ENCODE data around the gene PCSK5. TPM values are rescaled to one million over a fixed set of nuclear protein-coding genes. Genes with fewer than 3 reads are reported as not detected.
"Not testable (repeated sequence)": the region's sequence is repeated elsewhere in the genome, so short reads cannot be mapped to it uniquely, and the experiment has no call there.

PCSK5 gene
- total RNA-seq, 5 donors from 2014 or later (not counting 1 experiment from before 2014, with no cell fraction given) = 9.1 to 24.1 (median 12.7) TPM

DNA sequence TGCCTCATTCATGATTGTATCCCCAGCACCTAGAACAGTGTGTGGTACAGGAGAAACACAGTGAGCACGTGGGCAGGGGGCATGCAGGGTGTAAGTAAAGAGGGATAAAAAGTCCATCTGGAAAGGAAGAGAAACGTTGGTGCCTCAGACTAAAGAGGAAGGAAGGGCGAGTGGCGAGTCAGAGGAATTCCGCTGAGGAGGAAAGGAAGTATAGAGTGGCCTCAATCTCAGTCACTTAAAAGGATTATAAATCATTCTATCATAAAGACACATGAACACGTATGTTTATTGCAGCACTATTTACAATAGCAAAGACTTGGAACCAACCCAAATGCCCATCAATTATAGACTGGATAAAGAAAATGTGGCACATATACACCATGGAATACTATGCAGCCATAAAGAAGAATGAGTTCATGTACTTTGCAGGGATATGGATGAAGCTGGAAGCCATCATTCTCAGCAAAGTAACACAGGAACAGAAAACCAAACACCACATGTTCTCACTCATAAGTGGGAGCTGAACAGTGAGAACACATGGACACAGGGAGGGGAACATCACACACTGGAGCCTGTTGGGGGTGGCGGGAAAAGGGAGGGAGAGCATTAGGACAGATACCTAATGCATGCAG is 10.5 kb downstream of the PCSK5 start:
- H3K4me3 Mint-ChIP-seq; H3K36me3 ChIP-seq (ENCODE audit: control insufficient read depth in 2 of 2, extremely low read depth in 1 of 2, insufficient read depth in 1 of 2, low read length in 1 of 2); H3K27me3 Mint-ChIP-seq; ATAC-seq (replicated peaks in 1 of 4); H3K4me1 ChIP-seq (ENCODE audit: control insufficient read depth in 1 of 2, extremely low read depth in 1 of 2, insufficient read depth in 2 of 2, low read length in 2 of 2); H3K4me3 ChIP-seq (ENCODE audit: control insufficient read depth in 1 of 2, extremely low read depth in 1 of 2, low read length in 1 of 2); H3K27me3 ChIP-seq (replicated peaks in 1 of 2; ENCODE audit: control insufficient read depth in 2 of 2, extremely low read depth in 1 of 2, insufficient read depth in 2 of 2, low read length in 1 of 2); H3K27ac ChIP-seq (ENCODE audit: low read length); H3K9me3 Mint-ChIP-seq; H3K27ac Mint-ChIP-seq; H3K9me3 ChIP-seq; POLR2A ChIA-PET; DNase-seq: not testable (repeated sequence)
- WGBS (ENCODE audit: insufficient coverage) = 25% methylated on average over 1 of the region's 7 CpGs
- peaks cover 13% of the 10 kb centered on the region for H3K36me3 Mint-ChIP-seq
- CTCF ChIA-PET = interaction anchor here in 1 of 2 donors (0.6 kb wide), 1 partner anchor 33 kb away, joined by 3 read pairs; no protein-coding TSS in a partner anchor
- peaks cover 27 to 60% (median 37%) of the 10 kb centered on the region in 3 donors for H3K4me1 Mint-ChIP-seq

GRCh38 chr9:75903785-75904360 is 13.4 kb downstream of the PCSK5 start:
- ChIA-PET CTCF (no interaction called here), POLR2A (interaction anchor here in 1 of 2 donors (0.6 kb wide), 1 partner anchor 35 kb away, joined by 3 read pairs; no protein-coding TSS in a partner anchor)
- Histone ChIP-seq H3K4me1 (ENCODE audit: control insufficient read depth in 1 of 2, extremely low read depth in 1 of 2, insufficient read depth in 2 of 2, low read length in 2 of 2) (peaks cover 0 to 6% of the 10 kb centered on the region in 2 experiments), H3K36me3 (ENCODE audit: control insufficient read depth in 2 of 2, extremely low read depth in 1 of 2, insufficient read depth in 1 of 2, low read length in 1 of 2) (no peaks in the 10 kb centered on the region), H3K27ac (ENCODE audit: low read length) (no peak overlapping the region), H3K27me3 (replicated peaks in 1 of 2; ENCODE audit: control insufficient read depth in 2 of 2, extremely low read depth in 1 of 2, insufficient read depth in 2 of 2, low read length in 1 of 2) (no peaks in the 10 kb centered on the region), H3K9me3 (no peaks in the 10 kb centered on the region), H3K4me3 (ENCODE audit: control insufficient read depth in 1 of 2, extremely low read depth in 1 of 2, low read length in 1 of 2) (no peak overlapping the region)
- Mint-ChIP-seq H3K36me3 (peaks cover 13% of the 10 kb centered on the region), H3K4me3 (no peak overlapping the region), H3K4me1 (peaks cover 32 to 58% (median 39%) of the 10 kb centered on the region in 3 donors), H3K27me3 (no peaks in the 10 kb centered on the region), H3K27ac (no peak overlapping the region), H3K9me3 (no peaks in the 10 kb centered on the region)
- DNase-seq (no peak), ATAC-seq (replicated peaks in 1 of 4) (no peak)
- 96% methylated on average over 3 of the region's 5 CpGs for WGBS (ENCODE audit: insufficient coverage)

GRCh38 chr9:75904364-75904763 is 13.9 kb downstream of the PCSK5 start:
- Mint-ChIP-seq H3K4me3 (no peak overlapping the region), H3K36me3 (peaks cover 13% of the 10 kb centered on the region), H3K27me3 (no peaks in the 10 kb centered on the region), H3K27ac (no peak overlapping the region), H3K9me3 (no peaks in the 10 kb centered on the region), H3K4me1 (peaks cover 32 to 55% (median 36%) of the 10 kb centered on the region in 3 donors)
- POLR2A ChIA-PET = no interaction called here
- ATAC-seq (replicated peaks in 1 of 4) = no peak
- Histone ChIP-seq H3K4me3 (ENCODE audit: control insufficient read depth in 1 of 2, extremely low read depth in 1 of 2, low read length in 1 of 2) (no peak overlapping the region), H3K27ac (ENCODE audit: low read length) (no peak overlapping the region), H3K9me3 (no peaks in the 10 kb centered on the region), H3K27me3 (replicated peaks in 1 of 2; ENCODE audit: control insufficient read depth in 2 of 2, extremely low read depth in 1 of 2, insufficient read depth in 2 of 2, low read length in 1 of 2) (no peaks in the 10 kb centered on the region), H3K4me1 (ENCODE audit: control insufficient read depth in 1 of 2, extremely low read depth in 1 of 2, insufficient read depth in 2 of 2, low read length in 2 of 2) (peaks cover 0 to 6% of the 10 kb centered on the region in 2 experiments), H3K36me3 (ENCODE audit: control insufficient read depth in 2 of 2, extremely low read depth in 1 of 2, insufficient read depth in 1 of 2, low read length in 1 of 2) (no peaks in the 10 kb centered on the region)
- no peak for DNase-seq
- CTCF ChIA-PET = no interaction called here

DNA sequence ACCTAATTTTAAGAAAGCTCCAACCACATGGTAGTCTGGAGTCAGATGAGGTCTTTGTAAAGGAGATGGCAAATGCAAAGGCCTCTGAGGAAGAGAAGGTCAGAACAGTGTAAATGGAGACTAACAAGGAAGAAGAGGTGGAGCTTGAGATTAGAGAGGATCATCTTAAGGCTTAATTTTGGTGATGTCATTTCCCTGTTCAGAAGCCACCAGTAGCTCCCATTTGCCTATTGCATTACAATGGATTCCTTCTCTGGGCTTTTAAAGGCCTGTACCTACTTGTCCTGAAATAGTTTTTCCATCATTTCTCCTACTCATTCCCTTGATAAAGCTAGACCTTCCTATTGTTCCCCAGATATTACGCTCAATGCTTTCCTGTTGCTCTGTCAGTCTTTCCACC is 16.1 kb downstream of the PCSK5 start:
- POLR2A ChIA-PET = no interaction called here
- no peak overlapping the region for H3K4me3 Mint-ChIP-seq
- CTCF ChIA-PET = interaction anchor here in 1 of 2 donors (0.5 kb wide), 1 partner anchor 10 kb away, joined by 4 read pairs; no protein-coding TSS in a partner anchor

DNA sequence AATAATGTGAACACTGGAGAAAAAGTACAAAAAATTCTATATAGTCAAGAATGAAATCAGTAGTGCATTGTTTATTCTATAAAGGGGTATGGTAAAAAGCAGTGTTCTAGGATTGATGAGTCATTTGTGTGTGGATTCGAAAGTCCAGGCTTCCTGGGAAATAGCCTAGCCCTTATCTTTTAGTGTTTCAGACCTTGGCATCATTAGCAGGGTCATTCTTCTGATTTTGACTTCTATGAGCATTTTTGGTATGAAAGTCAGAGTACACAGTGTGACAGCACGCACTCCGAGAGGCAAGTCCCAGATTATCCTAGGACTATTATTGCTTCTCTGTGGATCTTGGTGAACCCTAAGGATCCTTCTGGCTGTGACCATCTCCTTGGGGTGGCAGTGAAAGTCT is 16.9 kb downstream of the PCSK5 start:
- Histone ChIP-seq H3K4me3 (ENCODE audit: control insufficient read depth in 1 of 2, extremely low read depth in 1 of 2, low read length in 1 of 2) (no peak overlapping the region), H3K9me3 (no peaks in the 10 kb centered on the region), H3K4me1 (ENCODE audit: control insufficient read depth in 1 of 2, extremely low read depth in 1 of 2, insufficient read depth in 2 of 2, low read length in 2 of 2) (peaks cover 0 to 6% of the 10 kb centered on the region in 2 experiments), H3K27ac (ENCODE audit: low read length) (no peak overlapping the region), H3K36me3 (ENCODE audit: control insufficient read depth in 2 of 2, extremely low read depth in 1 of 2, insufficient read depth in 1 of 2, low read length in 1 of 2) (no peaks in the 10 kb centered on the region), H3K27me3 (replicated peaks in 1 of 2; ENCODE audit: control insufficient read depth in 2 of 2, extremely low read depth in 1 of 2, insufficient read depth in 2 of 2, low read length in 1 of 2) (no peaks in the 10 kb centered on the region)
- 86% methylated on average over 3 of the region's 3 CpGs for WGBS (ENCODE audit: insufficient coverage)
- no peaks in the 10 kb centered on the region for H3K9me3 Mint-ChIP-seq
- POLR2A ChIA-PET = interaction anchor here in 1 of 2 donors (0.6 kb wide), 1 partner anchor 73 kb away, joined by 3 read pairs; no protein-coding TSS in a partner anchor
- DNase-seq = no peak
- H3K27ac Mint-ChIP-seq = no peak overlapping the region
- H3K27me3 Mint-ChIP-seq = no peaks in the 10 kb centered on the region
- peaks cover 4% of the 10 kb centered on the region for H3K36me3 Mint-ChIP-seq
- ATAC-seq (replicated peaks in 1 of 4) = no peak
- peaks cover 52 to 63% (median 56%) of the 10 kb centered on the region in 3 donors for H3K4me1 Mint-ChIP-seq
- CTCF ChIA-PET = no interaction called here
- H3K4me3 Mint-ChIP-seq = no peak overlapping the region

More for the DNA sequence above, 16.1 kb downstream of the PCSK5 start:
- no peaks in the 10 kb centered on the region for H3K27me3 ChIP-seq (replicated peaks in 1 of 2; ENCODE audit: control insufficient read depth in 2 of 2, extremely low read depth in 1 of 2, insufficient read depth in 2 of 2, low read length in 1 of 2)
- H3K4me3 ChIP-seq (ENCODE audit: control insufficient read depth in 1 of 2, extremely low read depth in 1 of 2, low read length in 1 of 2) = no peak overlapping the region
- no peaks in the 10 kb centered on the region for H3K36me3 ChIP-seq (ENCODE audit: control insufficient read depth in 2 of 2, extremely low read depth in 1 of 2, insufficient read depth in 1 of 2, low read length in 1 of 2)
- H3K27ac ChIP-seq (ENCODE audit: low read length) = no peak overlapping the region
- Mint-ChIP-seq H3K4me1 (peaks cover 48 to 63% (median 50%) of the 10 kb centered on the region in 3 donors), H3K27me3 (no peaks in the 10 kb centered on the region), H3K36me3 (peaks cover 6% of the 10 kb centered on the region), H3K9me3 (no peaks in the 10 kb centered on the region), H3K27ac (no peak overlapping the region)
- H3K4me1 ChIP-seq (ENCODE audit: control insufficient read depth in 1 of 2, extremely low read depth in 1 of 2, insufficient read depth in 2 of 2, low read length in 2 of 2) = peaks cover 0 to 6% of the 10 kb centered on the region in 2 experiments
- H3K9me3 ChIP-seq = no peaks in the 10 kb centered on the region
- ATAC-seq (replicated peaks in 1 of 4) = no peak
- WGBS (ENCODE audit: insufficient coverage) = 100% methylated on average over 1 of the region's 1 CpG
- DNase-seq = no peak

- Mint-ChIP-seq H3K27me3 (no peaks in the 10 kb centered on the region), H3K9me3 (no peaks in the 10 kb centered on the region), H3K4me3 (no peak overlapping the region), H3K4me1 (peaks cover 52 to 64% (median 58%) of the 10 kb centered on the region in 3 donors), H3K36me3 (no peaks in the 10 kb centered on the region), H3K27ac (no peak overlapping the region)
- H3K9me3 ChIP-seq = no peaks in the 10 kb centered on the region
- H3K36me3 ChIP-seq (ENCODE audit: control insufficient read depth in 2 of 2, extremely low read depth in 1 of 2, insufficient read depth in 1 of 2, low read length in 1 of 2) = no peaks in the 10 kb centered on the region
- POLR2A ChIA-PET = no interaction called here
- no peak overlapping the region for H3K4me3 ChIP-seq (ENCODE audit: control insufficient read depth in 1 of 2, extremely low read depth in 1 of 2, low read length in 1 of 2)
- CTCF ChIA-PET = no interaction called here
- H3K27me3 ChIP-seq (replicated peaks in 1 of 2; ENCODE audit: control insufficient read depth in 2 of 2, extremely low read depth in 1 of 2, insufficient read depth in 2 of 2, low read length in 1 of 2) = no peaks in the 10 kb centered on the region
- H3K27ac ChIP-seq (ENCODE audit: low read length) = no peak overlapping the region
- no CpG with 5 or more reads among the region's 1 CpG for WGBS (ENCODE audit: insufficient coverage)
- DNase-seq (no peak), ATAC-seq (replicated peaks in 1 of 4) (no peak)
- H3K4me1 ChIP-seq (ENCODE audit: control insufficient read depth in 1 of 2, extremely low read depth in 1 of 2, insufficient read depth in 2 of 2, low read length in 2 of 2) = peaks cover 0 to 6% of the 10 kb centered on the region in 2 experiments
Observed at GRCh38 chr9:75907923-75908322, 17.4 kb downstream of the PCSK5 start.
